CD1c-positive myeloid dendritic cell (primary cell): ENCODE results near the gene KAT6B.

Experiments used
- DNase-seq: peaks from one replicate; pipeline ENCODE4 v3.0.0-alpha.2; 2016; ENCODE audit errors: extremely low spot score

KAT6B gene

DNA sequence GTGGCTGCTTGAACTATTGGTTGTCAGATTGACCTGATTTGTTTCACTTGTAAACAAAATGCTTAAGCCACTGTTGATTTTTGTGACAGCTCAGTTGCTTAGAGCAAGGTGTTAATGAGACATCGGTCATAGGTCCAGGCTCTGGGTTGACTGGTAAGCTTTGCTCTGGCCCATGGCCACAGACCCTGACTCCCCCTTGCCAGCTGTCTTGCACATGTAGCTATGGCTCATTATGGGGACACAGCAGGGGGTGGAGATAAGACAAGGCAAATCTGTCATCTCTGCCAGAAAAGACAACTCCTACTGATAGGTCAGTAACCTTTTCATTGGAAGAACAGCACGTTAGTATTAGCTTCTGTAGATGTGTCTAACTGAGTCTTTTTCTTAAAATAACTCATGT, 95.3 kb downstream of the KAT6B start:
- DNase-seq: no peak

DNA sequence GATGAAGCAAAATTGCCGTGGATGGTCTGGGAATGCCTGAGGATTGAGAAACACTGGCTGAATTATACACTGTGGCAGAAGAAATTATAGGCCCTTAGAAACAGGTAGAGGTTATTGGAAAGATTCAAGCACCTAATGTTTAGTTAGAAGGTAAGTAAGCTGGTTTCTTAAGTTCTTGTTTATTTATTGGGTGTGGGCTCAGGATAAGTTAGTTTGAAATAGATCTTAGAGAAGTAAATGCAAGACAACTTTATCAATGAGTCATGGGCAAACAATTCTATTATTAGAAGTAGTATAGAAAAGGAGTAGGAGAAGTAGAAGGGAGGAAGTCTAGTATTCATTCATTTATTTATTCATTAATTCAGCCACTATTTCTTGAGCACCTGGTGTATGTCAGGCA, 96.5 kb downstream of the KAT6B start:
- DNase-seq: no peak

DNA sequence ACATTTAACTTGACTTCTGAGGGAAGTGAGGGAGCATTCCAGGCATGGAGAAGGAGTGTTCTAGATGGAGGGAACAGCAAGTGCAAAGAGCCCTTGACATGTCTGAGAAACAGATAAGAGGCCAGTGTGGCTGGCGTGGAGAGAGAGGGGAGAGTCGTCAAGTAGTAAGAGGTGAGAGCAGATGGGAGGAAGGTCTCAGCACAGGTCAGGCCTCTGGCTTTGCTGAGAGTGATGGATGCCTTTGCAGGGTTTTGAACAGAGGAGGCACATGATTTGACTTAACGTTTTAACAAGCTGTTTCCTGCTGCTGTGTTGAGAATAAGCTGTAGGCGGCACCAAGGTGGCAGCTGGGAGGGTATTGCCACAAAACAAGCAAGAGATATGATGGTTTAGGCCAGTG, 97.2 kb downstream of the KAT6B start:
- no peak for DNase-seq

DNA sequence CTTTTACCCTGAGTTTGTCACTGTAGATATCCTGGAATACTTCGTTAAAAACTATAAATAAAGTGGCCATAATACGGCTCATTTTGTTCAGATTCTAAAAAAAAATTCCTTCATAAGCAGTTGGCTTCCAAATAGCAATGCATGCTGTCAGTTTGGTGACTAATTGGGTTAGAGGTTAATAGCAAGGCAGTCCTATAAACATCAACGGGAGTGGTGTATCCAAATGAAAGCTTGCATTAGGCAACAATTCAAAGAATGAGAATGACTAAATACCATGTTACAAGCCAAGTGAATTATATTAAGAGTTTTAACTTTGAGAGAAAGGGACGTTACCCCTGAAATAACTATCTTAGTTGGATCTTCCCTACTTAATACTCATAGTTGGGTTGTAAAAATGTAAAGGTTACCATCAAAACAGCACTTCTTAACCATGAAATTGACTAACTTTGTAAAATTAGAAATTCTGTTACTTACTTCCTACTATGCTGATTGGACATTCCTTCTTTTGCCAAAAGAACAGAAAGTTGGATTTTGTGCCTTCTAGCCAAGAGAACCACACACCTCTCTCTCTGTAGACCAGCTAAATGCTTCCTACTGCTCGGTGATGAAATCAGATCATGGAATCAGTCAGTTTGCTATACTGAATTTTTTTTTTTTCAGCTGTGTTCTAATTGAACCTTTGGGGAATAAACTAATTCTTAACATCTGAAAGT, 98.0 kb downstream of the KAT6B start:
- DNase-seq: no peak

DNA sequence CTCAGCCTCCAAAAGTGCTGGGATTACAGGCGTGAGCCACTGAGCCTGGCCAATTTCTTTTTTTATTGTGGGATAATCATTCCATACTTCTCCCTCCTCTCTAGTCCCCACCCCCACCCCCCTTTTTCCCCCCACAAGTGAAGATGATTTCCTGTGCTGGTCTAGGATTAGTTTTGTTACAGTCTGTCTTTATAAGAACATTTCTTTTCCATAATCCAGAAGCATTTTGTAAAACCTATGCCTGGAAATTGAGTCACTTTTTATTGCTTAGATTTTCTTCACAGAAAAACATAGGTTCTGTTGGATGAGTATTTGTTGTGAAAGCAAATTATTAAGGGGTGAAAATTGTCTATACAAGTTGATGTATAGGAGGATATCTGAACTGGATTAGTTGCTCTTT, 98.9 kb downstream of the KAT6B start:
- DNase-seq: no peak

DNA sequence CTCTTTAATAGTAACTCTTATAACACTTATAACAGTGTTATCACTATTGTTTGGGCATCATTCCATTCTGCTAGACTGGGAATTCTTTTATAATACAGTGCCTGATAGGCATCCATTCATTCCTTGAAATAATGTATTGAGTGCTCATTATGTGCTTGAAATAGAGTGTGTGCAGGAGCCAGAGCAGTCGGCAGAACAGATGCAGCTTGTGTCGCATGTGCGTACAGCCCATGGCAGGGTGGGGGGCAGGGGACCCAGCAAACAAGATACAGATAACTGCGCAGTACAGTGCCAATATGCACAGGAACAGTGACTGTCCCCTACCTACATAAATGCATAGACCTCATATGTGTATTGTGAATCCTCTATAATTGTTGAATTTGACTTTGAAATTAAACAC, 99.3 kb downstream of the KAT6B start:
- no peak for DNase-seq

DNA sequence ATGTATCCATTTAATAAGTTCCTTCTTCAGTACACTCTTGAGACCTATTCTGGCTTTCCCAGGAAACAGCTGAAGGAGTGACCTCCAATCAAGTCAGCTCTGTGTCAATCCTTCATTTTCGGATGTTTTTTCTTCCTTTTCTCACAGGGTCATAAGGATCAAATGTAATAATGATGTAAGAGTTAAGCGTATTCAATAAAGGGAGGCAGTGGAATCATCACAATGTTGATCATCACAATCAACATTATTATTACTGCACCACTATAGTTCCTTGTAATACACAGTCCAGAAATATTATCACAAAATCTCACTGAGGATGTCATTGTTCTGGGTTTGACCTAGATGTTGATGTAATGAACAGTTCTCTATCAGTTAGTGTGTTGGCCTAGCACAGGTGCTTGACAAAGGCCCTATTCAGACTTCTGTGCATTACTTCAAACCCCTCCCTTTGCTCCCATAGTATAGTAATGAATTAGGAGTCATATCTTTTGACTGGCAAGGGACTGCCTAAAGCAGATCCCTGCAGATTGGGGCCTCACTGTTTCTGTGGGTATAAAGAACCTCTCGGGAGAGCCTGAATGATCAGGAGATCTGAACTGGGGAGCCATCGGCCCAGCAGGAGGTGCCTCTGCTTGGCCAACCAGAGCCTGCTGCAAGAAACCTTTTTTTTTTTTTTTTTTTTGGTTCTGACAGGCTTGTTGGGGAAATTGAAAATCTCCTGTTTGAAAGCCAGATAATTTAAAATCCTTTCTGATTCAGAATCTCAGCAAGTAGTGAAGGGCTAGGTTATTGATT, 100.6 kb downstream of the KAT6B start:
- no peak for DNase-seq

DNA sequence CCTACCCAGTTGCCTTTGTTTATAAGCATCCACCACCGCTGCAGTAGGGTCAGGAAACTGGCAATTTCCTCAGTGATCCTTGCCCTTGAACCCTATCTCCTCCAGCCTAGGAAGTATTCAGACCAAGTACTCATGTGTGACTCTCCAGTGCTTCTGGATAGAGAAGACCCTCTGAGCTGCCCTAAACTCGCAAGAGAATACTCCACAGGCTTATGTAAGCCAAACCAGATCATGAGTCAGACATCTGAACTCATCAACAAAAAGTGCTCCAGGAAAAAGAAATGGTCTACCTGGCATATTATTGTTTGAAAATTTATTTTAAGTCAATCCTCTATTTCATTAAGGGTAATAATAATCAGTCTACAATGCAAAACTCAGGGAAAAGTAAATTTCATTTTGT, 101.3 kb downstream of the KAT6B start:
- DNase-seq: no peak

DNA sequence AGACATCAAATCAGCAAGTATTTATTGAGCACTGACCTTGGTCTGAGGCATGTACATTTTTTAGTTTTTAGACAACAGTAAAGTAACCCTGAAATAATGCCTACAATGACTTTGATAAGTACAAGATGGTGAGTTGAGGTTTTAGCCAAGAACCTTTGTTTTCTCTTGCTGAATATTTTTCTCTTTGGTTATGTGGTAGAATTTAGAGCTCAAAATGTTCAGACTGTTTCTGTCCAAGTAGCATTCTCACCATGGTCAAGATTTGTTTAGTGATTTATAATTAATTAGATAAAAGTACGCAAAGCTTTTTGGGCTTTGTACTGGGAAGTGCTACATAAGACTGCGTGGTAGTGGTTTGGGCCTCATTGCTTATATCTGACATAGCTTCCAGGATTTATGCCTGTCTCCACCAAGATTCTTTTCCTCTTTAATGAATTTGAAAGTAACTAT, 102.4 kb downstream of the KAT6B start:
- DNase-seq: no peak

DNA sequence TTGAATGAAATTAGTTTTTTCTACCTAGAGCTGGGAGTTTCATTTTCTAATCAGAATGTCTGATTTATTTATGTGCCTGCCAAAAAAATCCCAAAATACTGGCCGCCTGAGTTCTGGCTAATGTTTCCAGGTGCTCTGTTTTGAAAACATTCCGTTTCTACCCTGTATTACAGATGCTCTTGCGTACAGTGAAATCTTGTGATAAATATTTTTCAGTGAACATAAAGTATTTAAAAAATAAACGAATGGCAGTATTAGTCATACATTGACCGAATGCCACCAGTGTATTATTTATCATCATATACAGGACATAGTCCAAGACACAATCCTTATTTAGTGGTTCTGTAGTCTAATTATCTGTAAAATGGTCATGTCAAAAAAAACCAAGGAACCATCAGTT, 102.8 kb downstream of the KAT6B start:
- DNase-seq: no peak

DNA sequence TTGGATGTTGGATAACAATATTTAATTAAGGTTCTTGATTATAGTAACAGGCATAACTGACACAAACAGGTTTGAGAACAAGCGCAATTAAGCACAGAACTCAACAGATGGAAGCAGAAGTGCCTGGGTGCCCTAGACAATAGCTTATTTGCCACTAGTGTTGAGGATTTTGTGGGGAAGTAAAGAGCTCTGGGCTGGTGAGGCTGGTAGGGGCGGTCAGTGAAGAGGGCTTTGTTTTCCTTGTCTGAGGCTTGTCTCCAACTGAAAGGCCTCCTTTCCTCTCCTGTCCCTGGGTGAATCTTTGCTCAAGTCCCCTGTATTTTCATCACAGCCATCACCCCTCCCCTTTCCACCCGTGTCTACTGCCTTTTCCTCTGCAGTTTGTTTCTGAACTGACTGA, 104.6 kb downstream of the KAT6B start:
- DNase-seq: no peak

DNA sequence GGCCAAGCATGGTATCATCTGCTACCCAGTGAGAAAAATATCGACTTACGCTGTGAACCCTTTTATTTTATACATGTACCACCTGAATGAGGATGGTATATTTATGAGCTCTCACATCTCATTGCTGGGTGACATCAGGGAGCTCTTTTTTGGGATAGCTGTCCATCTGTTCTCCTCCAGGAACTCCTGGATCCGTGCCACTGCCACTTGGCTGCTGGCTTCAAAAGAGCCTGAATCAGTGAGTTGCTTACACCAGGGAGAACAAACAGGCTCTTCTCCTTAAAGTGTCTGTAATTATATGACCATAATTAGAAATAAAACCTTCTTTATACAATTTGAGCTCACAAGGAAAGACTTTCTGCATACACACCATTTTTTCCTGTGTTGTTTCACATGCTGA, 106.2 kb downstream of the KAT6B start:
- no peak for DNase-seq

DNA sequence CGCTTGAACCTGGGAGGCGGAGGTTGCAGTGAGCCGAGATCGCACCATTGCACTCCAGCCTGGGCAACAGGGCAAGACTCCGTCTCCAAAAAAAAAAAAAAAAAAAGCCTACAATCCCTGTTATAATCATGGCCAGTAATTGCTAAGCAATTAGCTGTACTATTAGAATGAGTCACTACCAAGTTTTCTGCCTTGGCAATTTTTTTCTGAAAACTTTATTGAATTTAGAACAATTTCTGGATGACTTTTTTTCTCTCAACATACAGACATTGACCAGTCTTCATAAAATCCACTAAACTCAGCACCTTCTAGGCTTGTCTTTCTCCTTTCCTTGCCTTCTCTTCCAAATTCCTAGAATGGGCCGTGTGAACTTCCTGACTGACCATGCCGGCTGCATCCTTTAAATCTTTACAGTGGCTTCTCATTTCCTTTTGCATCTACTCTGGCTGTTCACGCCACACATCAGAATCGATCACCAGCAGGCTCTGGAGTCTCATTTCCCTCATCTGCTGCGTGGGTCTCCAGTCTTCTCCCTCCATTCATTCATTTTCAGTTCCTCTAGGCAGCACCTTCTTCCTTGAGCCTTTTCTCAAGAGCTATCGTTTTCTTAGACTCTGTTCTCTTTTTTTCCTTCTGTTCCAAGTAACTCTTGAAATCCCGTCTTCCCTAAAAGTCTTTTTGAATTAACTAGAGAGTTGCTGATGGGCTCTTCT, 107.9 kb downstream of the KAT6B start:
- DNase-seq: peak; percentile 35

DNA sequence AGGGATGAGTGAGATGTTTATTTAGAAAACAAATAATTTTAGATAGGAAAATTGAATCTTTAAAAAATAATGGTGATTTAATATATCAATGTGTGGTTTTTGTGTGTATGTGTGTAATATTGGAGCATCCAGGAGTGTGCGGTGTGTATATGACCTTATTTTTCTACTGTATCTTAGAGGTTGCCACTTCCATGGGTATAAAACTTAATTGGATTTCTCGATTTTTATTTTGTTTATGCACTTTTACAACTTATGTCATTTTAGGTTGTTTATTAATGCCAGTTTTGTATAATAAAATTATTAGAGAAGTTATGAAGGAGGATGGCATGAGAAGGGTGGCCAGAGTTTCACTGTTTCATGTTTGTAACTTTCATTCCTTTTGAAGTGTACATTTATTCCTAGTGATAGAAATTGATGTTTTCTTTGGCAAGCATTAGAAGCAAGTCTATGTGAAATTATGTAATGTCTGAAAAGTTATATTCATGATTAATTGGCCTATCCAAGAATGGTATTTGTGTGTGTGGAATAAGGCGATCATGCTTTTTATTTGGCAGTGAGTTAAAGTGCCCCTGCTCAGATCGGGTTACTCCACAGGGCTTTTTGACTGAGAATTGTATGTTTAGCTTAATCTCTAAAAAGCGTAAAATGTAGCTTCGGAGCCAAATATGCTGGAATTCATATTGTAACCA, 110.3 kb downstream of the KAT6B start:
- DNase-seq: no peak

DNA sequence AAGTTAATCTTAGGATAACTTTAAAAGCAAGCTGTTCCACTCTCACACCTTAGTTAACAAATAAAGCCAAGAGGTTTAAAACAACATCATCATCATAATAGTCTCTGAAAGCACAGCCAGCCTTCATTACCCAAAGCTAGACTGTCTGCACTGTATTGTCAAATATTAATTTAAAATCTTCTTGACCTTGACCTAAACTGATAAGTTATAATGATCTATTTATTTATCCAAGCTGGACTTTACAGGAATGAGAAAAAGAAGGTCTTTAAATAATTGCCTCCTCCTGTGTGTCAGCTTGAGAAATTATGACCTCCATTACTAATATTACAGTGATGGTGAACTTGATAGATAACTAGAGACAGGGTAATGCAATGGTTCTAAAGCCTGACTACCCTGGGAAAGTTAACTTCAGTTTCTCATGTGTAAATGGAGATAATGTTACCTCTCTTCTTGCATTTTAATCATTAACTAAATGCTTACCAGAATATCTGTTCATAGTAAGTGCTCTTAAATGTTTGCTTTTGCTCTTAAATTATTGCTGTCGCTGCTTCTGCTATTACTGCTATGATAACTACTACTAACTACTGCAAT, 111.0 kb downstream of the KAT6B start:
- no peak for DNase-seq

DNA sequence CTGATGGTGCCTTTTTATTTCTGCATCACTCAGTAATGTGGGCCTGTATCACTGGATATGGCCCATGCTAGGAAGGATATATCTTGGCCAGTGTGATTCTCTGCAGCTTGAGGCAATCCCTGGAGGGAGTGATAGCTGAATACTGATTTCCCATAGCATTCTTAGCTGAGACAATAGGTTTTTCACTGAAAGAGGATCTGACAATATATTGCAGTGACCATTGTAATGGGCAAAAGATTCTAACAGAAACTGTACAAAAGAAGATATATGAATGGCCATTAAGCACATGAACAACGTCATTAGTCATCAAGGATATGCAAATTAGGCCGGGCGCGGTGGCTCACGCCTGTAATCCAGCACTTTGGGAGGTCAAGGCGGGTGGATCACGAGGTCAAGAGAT, 117.8 kb downstream of the KAT6B start:
- no peak for DNase-seq

DNA sequence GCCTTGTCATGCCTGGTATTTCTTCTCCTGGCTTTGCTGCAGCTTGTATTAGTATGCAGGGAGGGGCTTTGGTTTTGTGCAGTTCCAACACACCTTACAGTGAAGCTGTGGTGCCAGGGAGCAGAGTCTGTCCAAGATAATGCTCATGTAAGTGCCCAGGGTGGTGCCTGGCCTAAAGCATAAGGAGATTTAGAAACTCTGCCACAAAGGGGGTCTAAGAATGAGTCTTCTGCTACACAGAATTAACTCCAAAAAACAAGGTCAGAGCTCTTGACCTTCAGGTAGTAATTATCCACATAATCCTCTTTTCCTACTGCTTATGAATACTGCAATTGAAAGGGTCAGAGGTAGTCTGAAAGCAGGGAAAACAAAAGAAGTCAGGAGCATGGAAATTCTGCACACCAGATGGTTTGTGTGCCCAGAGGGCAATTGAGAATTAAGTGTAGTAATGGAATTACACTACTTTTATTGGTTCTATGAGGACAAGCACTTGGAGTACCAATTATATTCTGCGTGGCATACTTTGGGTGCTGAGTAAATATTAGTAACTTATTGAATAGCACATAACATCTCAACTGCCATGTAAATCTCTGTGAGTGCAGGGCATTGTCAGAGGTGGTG, 121.5 kb downstream of the KAT6B start:
- DNase-seq: no peak

DNA sequence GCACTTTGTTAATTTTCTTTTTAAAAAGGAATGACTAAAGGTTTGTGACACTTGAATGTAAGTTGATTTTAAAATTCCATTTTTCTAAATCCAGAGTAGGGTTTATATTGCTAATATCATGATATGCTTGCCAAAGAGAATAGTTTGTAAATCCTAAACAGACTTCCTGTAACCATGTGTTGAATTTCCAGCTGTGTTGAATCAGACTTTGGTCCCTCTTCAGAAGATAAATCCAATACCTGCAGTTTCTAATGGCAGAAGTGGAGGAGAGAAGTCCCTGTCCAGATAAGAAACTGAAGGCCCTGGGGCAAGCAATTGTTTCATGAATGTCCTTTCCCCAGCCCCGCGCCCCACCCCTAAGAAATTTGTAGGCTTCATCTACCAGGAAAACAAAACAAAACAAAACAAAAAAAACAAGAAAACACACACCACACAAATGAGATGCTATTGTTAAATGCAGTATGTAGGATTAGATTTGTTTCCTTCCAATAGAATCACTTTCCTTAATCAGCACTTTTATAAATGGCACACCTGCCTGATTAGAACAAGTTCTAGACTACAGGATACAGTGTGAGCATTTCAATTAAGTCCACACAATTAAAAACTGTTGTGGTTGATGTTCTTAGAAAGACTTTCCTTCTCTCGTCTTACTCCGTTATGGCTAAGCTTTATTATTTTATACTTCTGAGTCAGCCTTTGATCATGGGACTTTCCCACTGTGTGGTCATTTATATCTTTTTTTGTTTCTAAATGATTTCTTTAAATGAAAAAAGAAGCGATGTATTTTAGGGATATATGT, 122.8 kb downstream of the KAT6B start:
- no peak for DNase-seq

DNA sequence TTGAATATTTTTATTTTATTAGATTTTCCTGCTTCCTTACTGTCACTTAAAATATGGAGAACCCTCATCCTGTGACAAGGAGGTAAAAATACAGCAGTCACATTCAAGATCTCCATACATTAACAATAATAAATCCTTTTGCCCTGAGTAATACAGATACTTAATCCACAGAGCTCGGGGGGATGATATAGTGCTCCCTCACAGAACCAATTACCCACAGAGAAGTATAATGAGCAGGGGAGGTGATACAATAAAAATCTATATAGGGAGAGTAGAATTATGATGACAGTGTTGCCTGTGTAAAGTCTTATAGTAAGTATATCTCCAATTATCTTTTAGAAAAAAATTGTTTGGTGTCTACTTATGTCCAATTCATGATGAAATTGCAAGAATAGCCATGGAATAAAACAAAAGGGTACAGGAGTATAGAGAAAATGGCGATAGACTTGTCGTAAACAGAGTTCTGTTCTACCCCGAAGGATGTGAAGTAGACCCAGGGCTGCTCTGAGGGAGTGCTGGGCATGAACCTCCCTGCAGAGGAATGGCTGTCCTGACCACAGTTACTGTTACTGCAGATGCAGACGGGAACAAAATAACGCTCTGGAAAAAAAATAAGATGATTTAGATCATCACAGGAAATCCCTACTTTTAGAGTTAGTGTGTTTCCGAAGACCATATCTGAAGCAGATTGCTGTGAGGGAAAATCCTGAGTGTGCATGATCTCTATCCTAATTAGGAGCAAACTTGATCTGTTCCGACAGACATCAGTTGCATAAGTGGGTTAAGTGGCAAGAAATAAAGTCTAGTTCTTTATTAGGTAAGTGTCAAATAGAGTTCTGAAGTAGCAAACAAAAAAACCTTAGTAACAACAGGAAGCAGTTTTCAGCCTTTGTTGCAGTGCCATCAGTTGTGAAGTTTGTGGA, 123.7 kb downstream of the KAT6B start:
- no peak for DNase-seq
